Measurements from ENCODE around the gene ALG9.

Gene ALG9

GRCh38 chr11:111882202-111882601, 10.8 kb upstream of the ALG9 start:
- DNase-seq (ENCODE audit: low read depth) = no peak

DNA sequence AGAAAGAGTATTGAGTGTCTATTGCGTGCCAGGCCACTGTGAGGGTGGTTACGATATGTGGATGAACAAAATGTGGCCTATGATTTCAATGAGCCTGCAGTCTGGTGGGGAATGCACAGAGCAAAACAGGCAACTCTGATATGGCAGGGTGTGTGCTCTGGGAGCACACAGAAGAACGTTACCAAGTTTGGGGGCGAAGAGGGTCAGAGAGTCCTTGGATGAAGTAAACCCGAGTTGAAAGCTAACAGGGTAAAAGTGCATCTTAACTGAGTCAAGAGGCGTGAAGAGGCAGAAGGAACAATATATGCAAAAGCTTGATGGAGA, 8.2 kb upstream of the ALG9 start:
- no peak for DNase-seq (ENCODE audit: low read depth)

DNA sequence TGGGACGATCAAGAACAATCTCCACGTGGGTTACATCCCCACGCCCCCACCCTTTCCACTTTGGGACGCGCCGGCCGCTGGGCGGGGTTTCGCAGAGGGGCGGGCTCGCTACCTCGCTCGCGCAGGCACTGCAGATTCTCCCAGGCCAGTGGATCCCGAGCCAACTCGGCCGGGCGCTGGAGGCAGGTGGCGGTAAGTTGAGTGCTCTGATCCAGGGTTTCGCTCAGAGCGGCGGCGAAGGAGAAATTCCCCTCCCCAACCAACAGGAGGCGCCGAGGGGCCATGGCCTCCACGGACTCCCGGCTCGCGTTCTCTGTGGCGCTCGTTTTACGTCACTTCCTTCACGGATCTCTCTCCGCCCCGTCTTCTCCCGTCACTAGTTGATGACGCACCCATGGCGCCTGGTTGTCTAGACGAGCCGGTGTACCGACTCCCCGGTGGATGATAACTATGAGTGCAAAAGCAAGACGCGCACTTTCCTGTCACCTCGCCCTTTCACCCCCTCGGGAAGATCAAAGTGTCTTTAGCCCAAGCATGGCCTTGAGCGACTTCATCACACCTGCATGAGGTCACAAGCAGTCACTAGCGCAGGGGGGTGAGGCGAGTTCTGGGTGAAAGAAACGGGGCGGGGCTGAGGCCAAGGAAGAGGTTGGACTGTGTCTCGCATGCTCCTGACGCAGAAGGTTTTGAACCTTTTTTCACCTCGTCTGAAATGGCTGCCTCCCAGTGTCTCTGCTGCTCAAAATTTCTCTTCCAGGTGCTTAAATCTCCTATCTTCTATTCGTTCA, 7.7 kb upstream of the ALG9 start, which contains the start of the genes CFAP68 and FDXACB1:
CFAP68 (plus strand) TSS at position 693 of the 788 bp plus-strand sequence; CDS start at position 713, 20 bp downstream.
FDXACB1 (minus strand) TSS at position 317 of the 788 bp plus-strand sequence; CDS start at position 284, 33 bp downstream.
- DNase-seq (ENCODE audit: low read depth) = peak; percentile 98

GRCh38 chr11:111878385-111878848, 7.0 kb upstream of the ALG9 start:
- DNase-seq (ENCODE audit: low read depth) = no peak

DNA sequence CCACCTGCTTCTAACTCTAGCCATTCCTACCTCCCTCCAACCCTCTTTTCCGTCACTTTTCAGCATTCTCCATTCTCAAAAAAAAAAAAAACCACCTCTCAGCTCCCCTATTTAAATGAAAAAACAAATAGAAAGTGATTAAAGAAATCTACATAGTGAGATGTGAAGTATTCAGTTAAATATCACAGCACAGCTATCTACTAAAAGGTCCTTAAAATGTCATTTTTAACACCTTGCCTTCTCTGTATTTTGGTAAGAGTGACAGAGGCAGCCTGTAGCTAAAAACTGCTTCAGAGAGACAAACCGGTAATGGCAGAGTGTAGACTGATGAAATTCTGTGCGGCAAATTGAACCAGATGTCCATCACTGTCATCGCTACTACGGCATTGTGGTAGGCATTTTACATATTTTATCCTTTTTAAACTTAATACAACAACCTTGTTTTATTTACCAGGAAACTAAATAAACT, 346 bp upstream of the ALG9 start:
- DNase-seq (ENCODE audit: low read depth) = no peak

- no peak for DNase-seq (ENCODE audit: low read depth)
Observed at GRCh38 chr11:111870522-111870885, 877 bp downstream of the ALG9 start.

DNA sequence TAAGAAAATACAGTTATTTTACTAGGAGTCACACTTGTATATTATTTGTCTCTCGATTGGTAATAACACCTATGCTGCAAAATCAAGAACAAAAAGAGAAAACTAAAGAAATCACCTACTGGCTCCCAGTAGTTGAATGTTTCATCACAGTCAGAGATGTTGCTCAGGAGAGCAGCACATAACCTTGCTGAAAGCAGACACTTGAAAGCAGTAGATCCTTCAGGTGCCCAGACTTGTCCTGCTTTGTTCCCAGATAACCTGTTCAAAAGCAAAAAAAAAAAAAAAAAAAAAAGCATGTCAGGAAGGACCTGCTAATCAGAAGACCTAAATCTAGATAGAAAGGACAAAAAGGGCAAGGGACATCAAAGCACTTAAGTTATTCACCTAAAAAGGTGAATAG, 1.3 kb downstream of the ALG9 start:
- DNase-seq (ENCODE audit: low read depth) = no peak

DNA sequence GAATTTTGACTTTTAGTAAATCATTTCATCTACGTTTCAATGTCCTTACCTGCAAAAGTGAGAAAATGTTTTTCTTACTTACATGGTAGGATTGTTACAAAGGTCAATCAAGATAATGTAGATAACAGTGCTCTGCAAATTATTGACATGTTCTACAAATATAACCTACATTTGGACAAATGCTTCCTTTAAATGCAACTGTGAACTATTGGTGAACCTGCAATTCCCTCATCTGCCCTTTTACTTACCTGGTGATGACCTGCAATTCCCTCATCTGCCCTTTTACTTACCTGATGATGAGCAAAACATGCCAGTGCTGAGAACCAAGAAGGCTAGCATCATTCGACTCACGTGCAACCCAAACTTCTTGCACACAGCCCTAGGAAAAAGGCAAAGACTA, 11.1 kb downstream of the ALG9 start:
- DNase-seq (ENCODE audit: low read depth) = no peak

DNA sequence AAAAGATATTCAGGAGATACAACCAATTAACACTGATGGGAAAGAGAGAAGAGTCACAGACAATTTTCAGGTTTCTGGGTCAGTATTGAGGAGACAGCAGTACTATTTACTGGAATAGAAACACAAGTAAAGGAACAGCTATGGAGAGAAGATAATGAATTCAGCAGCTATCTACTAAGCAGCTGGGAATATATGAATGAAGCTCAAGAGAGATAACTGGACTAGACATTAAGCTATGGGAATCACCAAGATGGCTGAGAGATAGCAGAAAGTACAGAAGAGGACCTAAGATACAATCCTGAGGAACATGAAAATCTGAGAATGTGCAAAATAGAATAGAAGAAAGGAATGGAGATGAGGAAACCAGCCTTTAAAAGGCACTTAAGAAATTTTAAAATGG, 15.9 kb downstream of the ALG9 start:
- DNase-seq (ENCODE audit: low read depth) = no peak

DNA sequence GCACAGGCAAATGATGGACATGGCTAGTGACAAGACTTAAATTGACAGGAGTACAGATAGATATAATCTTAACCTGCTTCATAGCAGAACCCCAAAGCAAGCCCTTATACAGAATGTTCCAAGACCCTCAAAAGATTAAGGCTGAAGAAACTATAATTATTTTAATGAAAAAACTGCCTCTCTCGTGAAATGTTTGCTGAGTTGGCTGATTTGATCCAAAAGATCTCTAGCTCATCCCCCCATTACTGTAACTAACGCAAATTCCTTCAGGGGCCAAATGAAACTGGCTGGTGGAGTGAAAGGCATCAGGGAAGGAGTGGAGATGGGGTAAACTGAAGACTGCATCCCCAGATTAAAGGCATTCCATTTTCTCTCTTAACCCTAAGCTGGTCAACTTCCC, 19.3 kb downstream of the ALG9 start:
- DNase-seq (ENCODE audit: low read depth) = no peak

GRCh38 chr11:111851636-111852035, 19.7 kb downstream of the ALG9 start:
- no peak for DNase-seq (ENCODE audit: low read depth)

DNA sequence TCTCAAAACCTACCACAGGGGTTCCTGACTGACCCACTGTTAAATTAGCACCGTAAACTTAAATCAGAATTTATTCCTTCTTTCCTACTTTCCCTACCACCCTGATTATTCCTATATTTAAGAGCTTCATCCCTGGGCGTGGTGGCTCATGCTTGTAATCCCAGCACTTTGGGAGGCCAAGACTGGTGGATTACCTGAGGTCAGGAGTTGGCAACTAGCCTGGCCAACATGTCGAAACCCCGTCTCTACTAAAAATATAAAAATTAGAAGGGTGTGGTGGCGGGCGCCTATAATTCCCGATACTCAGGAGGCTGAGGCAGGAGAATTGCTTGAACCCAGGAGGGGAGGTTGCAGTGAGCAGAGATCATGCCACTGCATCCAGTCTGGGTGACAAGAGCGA, 20.3 kb downstream of the ALG9 start:
- DNase-seq (ENCODE audit: low read depth) = no peak

- DNase-seq (ENCODE audit: low read depth) = no peak
Observed at GRCh38 chr11:111849631-111850030, 21.8 kb downstream of the ALG9 start.

DNA sequence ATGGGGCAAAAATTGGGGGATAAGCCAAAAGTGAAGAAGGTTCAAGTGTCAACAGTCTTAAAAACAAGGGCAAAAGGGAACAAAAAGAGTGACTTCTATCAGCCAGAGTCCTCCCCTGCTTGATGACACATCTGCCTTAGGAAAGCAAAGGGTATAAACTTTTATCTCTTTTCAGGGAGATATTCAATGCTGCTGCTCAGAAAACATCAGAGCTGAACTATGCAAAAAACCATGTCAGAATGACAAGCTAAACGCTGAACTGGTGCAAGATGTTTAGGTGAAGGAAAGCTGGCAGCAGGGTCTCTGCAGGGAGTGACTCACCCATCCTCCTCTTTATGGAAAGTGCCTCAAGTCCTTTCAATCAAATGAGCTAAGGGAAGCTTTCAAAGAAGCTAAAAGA, 24.7 kb downstream of the ALG9 start:
- no peak for DNase-seq (ENCODE audit: low read depth)

DNA sequence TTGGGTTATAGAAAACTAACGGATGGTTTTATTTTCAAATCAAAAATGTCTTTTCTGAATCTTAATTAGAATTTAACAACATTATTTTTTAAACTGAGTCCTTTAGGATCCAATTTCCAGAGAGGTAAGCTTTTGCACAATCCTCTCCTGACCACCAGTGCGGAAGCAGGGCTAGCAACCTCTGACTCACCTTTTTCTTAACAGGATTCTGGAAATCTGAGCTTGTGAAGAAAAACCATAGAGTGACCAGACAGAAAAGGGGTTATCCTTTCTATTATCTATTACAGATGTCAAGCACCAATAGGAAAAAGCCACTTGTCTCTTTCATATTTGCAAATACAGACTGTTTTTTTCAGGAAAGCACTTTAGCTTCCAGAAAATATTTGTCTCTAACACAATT, 25.3 kb downstream of the ALG9 start:
- DNase-seq (ENCODE audit: low read depth) = no peak

DNA sequence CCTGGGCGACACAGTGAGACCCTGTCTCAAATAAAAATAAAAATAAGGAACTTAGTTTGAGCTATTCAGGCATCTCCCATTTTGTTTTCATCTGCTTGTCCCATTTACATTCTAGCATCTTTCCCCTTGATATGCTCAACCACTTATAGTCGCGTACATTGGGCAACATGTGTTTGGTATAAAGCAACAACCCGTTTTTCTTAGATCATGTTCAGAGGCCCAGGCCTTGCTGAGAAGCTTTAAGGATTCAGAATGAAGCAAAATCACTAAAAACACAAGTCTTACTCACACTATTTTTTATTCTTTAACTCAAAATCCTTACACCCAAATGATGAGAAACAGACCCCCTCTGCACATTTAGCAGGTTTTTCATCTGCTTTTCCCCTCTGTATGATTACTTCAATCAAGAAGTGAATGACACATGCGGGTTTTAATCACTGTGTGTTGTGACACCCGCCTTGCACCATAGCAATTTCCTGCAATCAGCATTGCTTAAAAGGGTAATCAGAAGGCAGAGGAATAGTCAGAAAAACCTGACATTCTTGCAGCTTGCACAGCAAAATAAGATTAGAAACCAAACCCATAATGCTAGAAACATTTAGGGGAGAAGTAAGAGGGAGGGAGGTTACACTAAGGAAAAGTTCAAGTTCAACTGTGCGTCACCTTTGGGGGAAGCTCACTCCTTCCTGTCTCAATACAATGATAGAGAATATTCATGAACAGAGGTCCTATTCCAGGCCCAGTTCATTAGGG, 25.9 kb downstream of the ALG9 start:
- DNase-seq (ENCODE audit: low read depth) = no peak

- DNase-seq (ENCODE audit: low read depth) = no peak
Observed at GRCh38 chr11:111843661-111844060, 27.7 kb downstream of the ALG9 start.

GRCh38 chr11:111841370-111842053, 29.9 kb downstream of the ALG9 start:
- DNase-seq (ENCODE audit: low read depth) = peak; percentile 60

- DNase-seq (ENCODE audit: low read depth) = no peak
Observed at GRCh38 chr11:111840143-111840542, 31.2 kb downstream of the ALG9 start.

- no peak for DNase-seq (ENCODE audit: low read depth)
Observed at GRCh38 chr11:111838054-111838453, 33.3 kb downstream of the ALG9 start.

GRCh38 chr11:111837366-111837891, 34.0 kb downstream of the ALG9 start:
- no peak for DNase-seq (ENCODE audit: low read depth)

- no peak for DNase-seq (ENCODE audit: low read depth)
Observed at GRCh38 chr11:111836721-111837120, 34.7 kb downstream of the ALG9 start.

All from T-helper 22 cell (primary cell).